Loucy (cell line): Measurements from ENCODE around the gene CDCP1.
"Not testable (repeated sequence)": the region's sequence is repeated elsewhere in the genome, so short reads cannot be mapped to it uniquely, and the experiment has no call there.

ENCODE experiments used
- H2AFZ ChIP-seq: fragments of 200-600 bp; sonication (generic); 2 replicates; pipeline ENCODE4 v1.6.0; 2016; ENCODE audit warnings: antibody characterized with exemption, mild to moderate bottlenecking, low read length, moderate library complexity
- H3F3A ChIP-seq: fragments of 200-600 bp; 2 replicates; pipeline ENCODE4 v1.6.0; 2016; ENCODE audit warnings: antibody characterized with exemption, low read depth, mild to moderate bottlenecking
- H3K27me3 ChIP-seq: fragments of 200-600 bp; sonication (generic); 2 replicates; pipeline ENCODE4 v1.6.1; 2014; ENCODE audit warnings: low read length, mild to moderate bottlenecking; ENCODE audit not compliant: insufficient read depth, poor library complexity, severe bottlenecking
- H3K36me3 ChIP-seq: fragments of 200-600 bp; sonication (generic); 2 replicates; pipeline ENCODE4 v1.6.1; 2016; ENCODE audit warnings: low read length; ENCODE audit not compliant: insufficient read depth
- H3K4me1 ChIP-seq: fragments of 200-600 bp; sonication (generic); 2 replicates; pipeline ENCODE4 v1.5.1; 2014; ENCODE audit warnings: low read length, mild to moderate bottlenecking; ENCODE audit not compliant: insufficient read depth, poor library complexity, severe bottlenecking
- H3K4me2 ChIP-seq: fragments of 200-600 bp; sonication (generic); 2 replicates; pipeline ENCODE4 v1.6.0; 2014; ENCODE audit warnings: antibody characterized with exemption, low read length, low read depth, mild to moderate bottlenecking; ENCODE audit not compliant: poor library complexity, severe bottlenecking
- H3K4me3 ChIP-seq: fragments of 200-600 bp; sonication (generic); 2 replicates; pipeline ENCODE4 v1.5.1; 2014; ENCODE audit warnings: low read length, mild to moderate bottlenecking, mixed read lengths; ENCODE audit not compliant: poor library complexity, severe bottlenecking
- H3K79me2 ChIP-seq: fragments of 200-600 bp; sonication (generic); 2 replicates; pipeline ENCODE4 v1.6.1; 2014; ENCODE audit warnings: low read length; ENCODE audit not compliant: insufficient read depth
- H3K9ac ChIP-seq: fragments of 200-600 bp; sonication (generic); 2 replicates; pipeline ENCODE4 v1.6.0; 2014; ENCODE audit warnings: mild to moderate bottlenecking, low read depth, low read length, moderate library complexity; ENCODE audit not compliant: poor library complexity, severe bottlenecking
- H3K9me2 ChIP-seq: fragments of 200-600 bp; sonication (generic); replicated peaks from 2 replicates; pipeline ENCODE4 v1.6.1; 2016; ENCODE audit warnings: low read depth, low read length, mixed read lengths
- H3K9me3 ChIP-seq: fragments of 200-600 bp; sonication (generic); 2 replicates; pipeline ENCODE4 v1.6.1; 2014; ENCODE audit warnings: mild to moderate bottlenecking, antibody characterized with exemption, low read length, low read depth; ENCODE audit not compliant: insufficient read depth
- H4K20me1 ChIP-seq: fragments of 200-600 bp; sonication (generic); 2 replicates; pipeline ENCODE4 v1.6.0; 2014; ENCODE audit warnings: antibody characterized with exemption, low read length, mild to moderate bottlenecking; ENCODE audit not compliant: insufficient read depth, poor library complexity, severe bottlenecking
- CTCF ChIP-seq: fragments of 200-600 bp; sonication (generic); conservative IDR thresholded peaks from 2 replicates; pipeline ENCODE4 v1.5.1; 2014; ENCODE audit warnings: mild to moderate bottlenecking, antibody characterized with exemption, low read length
- EZH2phosphoT487 ChIP-seq: fragments of 200-600 bp; IDR thresholded peaks from 2 replicates; pipeline ENCODE4 v1.6.1; 2018; ENCODE audit warnings: antibody characterized with exemption, mild to moderate bottlenecking, moderate library complexity, borderline replicate concordance

CDCP1 gene

GRCh38 chr3:45145223-45145622 lies 955 bp downstream of the CDCP1 start:
- no peaks in the 10 kb centered on the region for H3F3A ChIP-seq
- no peaks in the 10 kb centered on the region for H3K9me3 ChIP-seq
- H3K4me1 ChIP-seq = no peaks in the 10 kb centered on the region
- H3K9ac ChIP-seq = no peak overlapping the region
- no peak overlapping the region for H3K4me3 ChIP-seq
- no peaks in the 10 kb centered on the region for H3K36me3 ChIP-seq
- no peaks in the 10 kb centered on the region for H3K9me2 ChIP-seq
- no peaks in the 10 kb centered on the region for H3K79me2 ChIP-seq
- no peaks in the 10 kb centered on the region for H4K20me1 ChIP-seq
- H2AFZ ChIP-seq = no peak overlapping the region
- TF ChIP-seq CTCF (no peak), EZH2phosphoT487 (no peak)
- no peaks in the 10 kb centered on the region for H3K27me3 ChIP-seq
- H3K4me2 ChIP-seq = no peak overlapping the region

DNA sequence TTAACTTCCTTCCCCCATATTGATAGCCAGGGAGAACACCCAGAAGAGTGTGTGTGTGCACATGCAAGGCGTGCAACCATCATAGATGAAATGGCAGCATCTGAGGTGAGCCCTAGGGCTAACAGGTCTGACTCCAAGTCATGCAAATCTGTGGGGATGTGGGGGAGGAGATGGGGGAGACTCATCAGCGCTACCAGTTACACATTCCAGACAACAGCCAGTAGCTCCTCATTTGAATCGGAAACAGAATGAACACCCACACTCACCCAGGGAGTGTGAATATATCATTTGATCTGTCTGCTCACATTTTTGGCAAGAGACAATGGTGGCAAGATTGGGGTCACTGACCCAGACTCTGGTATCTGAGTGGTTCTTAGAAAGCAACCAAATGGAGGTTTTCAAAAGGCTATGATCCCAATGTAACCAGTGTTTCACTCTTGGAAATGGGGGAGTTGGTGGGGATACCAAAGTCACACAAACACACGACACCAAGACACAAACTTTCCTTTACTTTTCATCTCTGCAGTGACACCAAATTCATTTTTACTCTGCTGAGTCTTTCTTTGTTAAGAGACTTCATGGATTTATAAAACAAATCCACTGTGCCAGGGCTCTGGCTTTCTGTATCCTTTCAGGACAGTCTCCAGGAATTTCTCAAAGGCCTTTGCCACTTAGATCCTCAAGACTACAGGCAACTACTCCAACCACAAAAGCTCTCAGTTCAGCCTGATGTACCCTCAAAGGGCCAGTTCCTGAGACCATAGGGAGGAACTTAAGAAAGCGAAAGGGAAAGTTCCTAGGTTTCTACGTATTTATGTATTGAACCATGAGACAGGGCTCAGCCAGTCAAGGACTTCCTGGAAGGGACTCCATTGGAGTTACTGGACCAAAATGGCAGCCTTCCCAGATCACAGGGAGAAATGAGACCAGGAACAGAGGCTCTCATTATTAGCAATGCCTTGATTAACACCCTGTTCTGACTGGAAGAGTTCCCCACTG lies 2.2 kb downstream of the CDCP1 start:
- Histone ChIP-seq H3K79me2 (no peaks in the 10 kb centered on the region), H2AFZ (peak overlapping the region; percentile 71; the same call in 1 of the 2 replicates), H3K4me3 (no peak overlapping the region)

GRCh38 chr3:45140770-45141155 lies 5.4 kb downstream of the CDCP1 start:
- H3K9me3 ChIP-seq, H3K4me2 ChIP-seq, H3F3A ChIP-seq, H3K9me2 ChIP-seq, H3K4me3 ChIP-seq, H3K36me3 ChIP-seq, H4K20me1 ChIP-seq, H3K79me2 ChIP-seq, H3K9ac ChIP-seq, H3K27me3 ChIP-seq, H3K4me1 ChIP-seq, H2AFZ ChIP-seq: not testable (repeated sequence)

More for the DNA sequence above, 2.2 kb downstream of the CDCP1 start:
- no peak for TF ChIP-seq CTCF
- no peak for TF ChIP-seq EZH2phosphoT487
- H3K9me3 ChIP-seq = no peaks in the 10 kb centered on the region
- no peaks in the 10 kb centered on the region for H4K20me1 ChIP-seq
- no peaks in the 10 kb centered on the region for H3F3A ChIP-seq
- no peak overlapping the region for H3K9ac ChIP-seq
- no peak overlapping the region for H3K4me2 ChIP-seq
- peaks cover 6% of the 10 kb centered on the region for H3K4me1 ChIP-seq
- H3K27me3 ChIP-seq = no peaks in the 10 kb centered on the region
- H3K36me3 ChIP-seq = no peaks in the 10 kb centered on the region
- no peaks in the 10 kb centered on the region for H3K9me2 ChIP-seq
